Amniotic stem cell (primary cell): ENCODE data around the gene FXYD5.

Source experiments
- DNase-seq: peaks from one replicate; lab custom pipeline; 2025; lab: John Stamatoyannopoulos, UW

The FXYD5 gene

DNA sequence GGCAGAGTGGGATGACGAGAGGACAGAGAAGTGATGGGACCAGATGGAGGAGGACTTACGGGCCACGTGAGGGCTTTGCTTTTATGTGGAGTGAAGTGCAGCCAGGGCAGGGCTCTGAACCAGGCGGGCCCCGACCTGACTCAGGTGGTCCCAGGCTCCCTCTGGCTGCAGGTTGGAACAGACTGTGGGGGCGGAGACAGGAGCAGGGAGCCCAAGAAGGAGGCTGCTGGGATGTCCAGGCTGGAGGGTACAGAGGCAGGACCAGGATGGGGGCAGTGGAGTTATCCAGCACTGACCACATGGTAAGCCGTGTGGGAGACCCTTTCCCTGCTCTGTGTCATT is 2.1 kb downstream of the FXYD5 start:
- no peak for DNase-seq

DNA sequence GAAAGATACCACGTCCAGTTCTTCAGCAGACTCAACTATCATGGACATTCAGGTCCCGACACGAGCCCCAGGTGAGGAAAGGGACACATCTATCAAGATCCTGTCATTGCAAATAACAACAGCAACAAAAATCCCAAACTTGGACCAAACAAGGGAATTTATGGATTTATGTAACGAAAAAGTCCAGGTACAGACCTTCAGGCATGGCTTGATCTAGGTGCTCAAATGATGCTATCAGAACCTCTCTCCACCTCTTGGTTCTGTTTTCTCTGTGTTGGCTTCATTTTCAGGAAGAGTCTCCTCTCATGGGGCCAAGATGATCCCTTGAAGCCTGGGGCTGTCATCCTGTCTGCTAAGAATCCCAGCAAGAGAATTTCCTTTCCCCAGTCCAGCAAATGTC is 2.9 kb downstream of the FXYD5 start:
- DNase-seq = no peak

DNA sequence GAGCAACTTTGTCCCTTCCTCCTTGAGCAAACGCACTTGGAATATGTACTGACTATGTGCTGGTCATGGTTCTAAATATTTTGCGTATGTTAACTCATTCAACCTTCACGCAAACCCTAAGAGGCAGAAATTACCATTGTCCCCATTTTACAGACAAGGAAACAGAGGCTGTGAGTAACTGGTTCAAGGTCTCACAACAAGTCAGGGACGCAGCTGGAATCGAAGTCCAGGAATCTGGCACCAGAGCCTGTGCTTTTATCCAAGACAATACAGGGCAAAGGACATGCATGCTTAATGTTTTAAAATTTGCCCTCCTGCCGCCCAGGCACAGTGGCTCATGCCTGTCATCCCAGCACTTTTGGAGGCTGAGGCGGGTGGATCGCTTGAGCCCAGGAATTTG is 5.1 kb downstream of the FXYD5 start:
- no peak for DNase-seq

DNA sequence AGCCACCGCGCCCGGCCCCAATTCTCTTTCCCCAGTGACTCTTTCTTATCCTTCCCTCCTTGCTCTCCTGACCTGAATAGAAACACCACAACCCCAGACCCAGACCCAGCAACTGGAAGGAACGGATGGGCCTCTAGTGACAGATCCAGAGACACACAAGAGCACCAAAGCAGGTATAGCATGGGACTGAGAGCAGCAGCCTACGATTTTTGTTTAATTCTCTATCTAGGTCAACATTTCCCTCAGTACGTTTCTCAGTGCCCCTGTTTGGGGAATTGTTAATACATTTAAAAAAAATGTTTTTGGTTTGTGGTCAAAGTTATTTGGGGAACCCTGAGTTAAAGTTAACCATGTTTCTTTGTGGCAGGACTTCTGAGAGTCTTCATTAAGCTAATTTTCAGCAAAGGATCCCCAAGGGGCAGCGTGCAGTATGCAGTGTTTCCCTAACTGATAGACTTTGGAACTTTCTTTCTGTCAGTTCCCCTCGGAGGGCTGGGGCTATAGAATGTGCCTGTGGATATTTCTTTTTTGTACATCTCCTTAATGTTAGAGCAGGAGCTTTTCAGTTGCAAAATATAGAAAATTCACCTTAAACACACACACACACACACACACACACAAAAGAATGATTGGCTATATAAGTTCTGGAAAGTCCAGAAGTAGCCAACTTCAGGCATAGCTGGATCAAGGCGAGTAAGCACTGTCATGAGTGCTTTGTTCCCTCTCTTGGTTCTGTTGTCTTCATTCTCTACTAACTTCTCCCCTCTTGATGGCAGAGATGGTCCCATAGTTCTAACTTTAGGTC is 6.3 kb downstream of the FXYD5 start:
- DNase-seq = no peak

DNA sequence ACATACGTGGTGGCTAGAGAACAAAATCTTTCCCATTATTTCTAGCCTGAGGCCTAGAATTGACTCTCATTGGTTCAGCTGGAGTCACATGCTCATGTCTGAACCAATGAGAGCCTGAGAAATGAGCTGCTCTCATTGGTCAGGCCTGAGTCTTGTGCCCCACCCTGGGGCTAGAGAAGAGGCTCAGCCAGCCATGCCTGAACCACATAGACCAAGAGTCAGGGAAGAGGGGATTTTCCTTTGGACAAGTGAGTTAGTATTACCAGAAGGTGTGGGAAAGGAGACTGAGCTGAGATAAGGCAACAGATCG is 6.9 kb downstream of the FXYD5 start:
- no peak for DNase-seq

DNA sequence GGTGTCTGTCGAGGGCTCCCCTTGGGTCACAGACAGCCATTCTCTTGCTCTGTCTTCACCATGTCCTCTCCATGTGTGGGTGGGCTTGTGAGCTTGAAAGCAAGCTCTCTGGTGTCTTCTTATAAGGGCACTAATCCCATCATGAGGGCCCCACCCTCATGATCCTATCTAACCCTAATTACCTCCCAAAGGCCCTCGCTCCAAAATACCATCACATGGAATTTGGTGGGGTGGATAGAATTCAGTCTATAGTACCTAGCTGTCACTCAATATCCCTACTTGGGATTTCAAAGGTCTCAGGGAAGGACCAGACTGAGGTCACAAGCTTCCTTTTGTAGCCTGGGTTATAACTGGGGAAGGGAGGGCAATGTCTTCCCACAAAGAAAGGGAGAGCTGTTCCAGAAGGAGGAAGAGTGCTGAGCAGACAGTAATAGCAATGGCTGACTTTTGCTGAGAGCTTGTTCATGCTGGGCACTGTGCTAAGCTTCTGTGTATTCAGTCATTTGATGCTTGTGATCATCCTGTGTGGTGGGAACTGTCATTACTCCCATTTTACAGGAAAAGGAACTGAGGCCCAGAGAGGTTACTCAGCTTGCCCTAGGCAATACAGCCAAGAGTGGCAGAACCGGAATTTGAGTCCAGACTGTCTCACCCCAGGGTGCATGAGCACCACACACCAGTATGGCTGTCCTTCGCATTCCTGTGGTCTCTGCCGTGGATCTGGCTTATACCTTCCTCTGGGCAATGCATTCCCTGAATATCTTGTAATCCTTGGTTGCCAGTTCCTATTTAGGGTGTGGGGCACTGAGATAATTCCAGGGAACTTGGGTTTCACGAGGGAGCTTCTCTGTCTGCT is 8.2 kb downstream of the FXYD5 start:
- DNase-seq = peak; percentile 37

DNA sequence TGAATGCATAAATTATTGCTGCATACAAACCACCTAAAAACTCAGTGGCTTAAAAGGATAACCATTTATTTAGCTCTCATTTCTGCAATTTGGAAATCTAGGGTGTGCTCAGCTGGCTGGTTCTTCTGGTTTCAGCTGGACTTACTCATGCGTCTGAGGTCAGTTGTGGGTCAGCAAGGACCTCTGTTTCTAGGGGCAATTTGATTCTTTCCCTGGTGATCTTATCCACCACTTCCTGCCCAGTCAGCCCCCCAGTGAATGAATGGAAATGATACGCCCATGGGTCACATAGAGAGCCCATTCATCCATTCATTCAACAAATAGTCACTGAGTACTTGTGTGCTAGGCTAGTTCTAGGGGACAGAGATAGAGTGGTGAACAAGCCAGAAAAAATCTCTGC is 9.9 kb downstream of the FXYD5 start:
- no peak for DNase-seq

DNA sequence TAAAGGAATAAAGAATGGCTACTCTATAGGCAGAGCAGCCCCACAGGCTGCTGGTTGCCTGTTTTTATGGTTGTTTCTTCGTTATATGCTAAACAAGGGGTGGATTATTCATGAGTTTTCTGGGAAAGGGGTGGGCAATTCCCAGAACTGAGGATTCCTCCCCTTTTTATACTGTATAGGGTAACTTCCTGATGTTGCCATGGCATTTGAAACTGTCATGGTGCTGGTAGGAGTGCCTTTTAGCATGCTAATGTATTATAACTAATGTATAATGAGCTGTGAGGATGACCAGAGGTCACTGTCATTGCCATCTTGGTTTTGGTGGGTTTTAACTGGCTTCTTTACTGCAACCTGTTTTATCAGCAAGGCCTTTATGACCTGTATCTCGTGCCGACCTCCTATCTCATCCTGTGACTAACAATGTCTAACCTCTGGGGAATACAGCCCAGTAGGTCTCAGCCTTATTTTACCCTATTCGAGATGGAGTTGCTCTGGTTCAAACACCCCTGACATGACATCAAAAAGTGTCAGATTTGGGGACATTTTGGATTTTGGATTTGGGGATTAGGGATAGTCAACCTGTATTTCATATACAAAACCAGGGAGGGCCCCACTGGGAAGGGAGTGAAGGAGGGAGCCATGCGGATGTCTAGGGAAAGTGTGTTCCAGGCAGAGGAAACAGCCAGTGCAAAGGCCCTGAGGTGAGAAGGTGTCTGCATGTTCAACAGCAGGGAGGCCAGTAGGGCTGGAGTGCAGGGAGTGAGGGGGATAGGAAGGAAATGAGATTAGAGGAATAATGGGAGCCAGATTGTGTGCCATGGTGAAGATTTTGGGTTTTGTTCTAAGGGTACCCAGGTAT is 10.9 kb downstream of the FXYD5 start:
- no peak for DNase-seq

DNA sequence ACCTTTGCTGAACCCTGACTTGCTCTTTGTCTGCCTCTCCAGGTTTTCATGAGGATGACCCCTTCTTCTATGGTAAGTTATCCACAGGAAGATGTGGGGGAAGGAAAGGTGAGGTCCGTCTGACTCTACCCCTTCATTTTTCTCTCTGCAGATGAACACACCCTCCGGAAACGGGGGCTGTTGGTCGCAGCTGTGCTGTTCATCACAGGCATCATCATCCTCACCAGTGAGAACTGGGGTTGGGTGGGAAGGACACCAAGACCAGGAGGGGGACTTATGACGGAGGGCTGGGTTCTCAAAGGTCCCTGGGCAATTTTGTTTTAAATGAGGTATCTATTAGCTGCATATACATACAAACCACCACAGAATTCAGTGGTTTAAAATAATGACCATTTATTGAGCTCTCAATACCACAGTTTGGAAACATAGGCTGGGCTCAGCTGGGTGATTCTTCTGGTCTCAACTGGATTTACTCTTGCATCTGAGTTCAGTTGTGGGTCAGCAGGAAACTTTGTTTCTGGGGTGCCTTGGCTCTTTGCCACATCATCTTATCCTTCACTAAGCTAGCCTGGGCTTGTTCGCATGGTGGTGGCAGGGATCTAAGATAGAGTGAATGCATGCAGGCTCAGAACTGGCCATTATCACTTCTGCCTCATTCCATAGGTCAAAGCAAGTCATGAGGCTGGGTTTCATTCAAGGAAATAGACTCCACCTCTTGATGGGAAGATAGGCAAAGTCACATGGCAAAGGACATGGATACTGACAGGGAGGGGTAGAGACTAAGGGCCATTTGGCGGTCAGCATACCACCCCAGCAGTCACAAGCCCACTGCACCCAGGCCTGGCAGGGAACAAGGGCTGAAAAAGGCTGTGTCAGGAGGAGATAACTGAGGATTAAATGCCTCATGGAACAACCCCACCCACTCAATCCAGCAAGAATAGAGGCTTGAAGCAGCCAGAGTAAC is 11.8 kb downstream of the FXYD5 start:
- no peak for DNase-seq

DNA sequence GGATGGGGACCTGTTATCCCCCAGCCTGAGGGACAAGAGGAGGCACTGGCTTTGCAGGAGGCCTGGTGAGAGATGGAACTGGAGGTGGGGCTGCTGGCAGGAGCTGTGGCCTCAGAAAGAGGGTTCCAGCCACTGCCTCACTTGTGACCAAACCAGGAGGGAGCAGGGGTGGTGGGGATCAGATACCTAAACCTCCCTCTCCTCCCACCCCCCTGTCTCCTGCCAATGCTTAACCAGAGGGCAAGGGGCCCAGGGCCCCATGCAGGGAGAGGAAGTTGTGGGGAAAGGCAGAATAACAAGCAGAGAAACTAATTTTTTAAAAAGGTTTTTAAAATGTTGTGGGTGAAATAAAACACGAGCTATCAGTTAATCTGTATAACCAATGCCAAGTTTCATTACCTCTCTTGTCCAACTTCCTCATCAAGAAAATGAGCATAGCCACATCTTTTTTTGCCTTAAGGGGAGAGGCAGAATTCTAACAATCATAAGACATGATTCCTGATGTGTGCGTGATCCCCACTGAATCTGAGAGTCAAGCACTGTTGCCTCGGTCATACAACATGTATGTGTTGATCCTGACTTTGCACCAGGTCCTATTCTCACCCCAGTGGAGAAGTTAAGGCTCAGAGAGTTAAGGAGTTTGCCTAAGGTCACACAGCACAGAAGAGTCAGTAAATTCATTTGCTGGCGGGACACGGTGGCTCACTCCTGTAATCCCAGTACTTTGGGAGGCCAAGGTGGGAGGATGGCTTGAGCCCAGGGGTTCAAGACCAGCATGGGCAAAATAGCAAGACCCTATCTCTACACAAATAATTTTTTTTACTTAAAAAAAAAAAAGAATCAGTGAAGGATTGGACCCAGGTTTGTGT is 12.9 kb downstream of the FXYD5 start:
- DNase-seq = no peak

DNA sequence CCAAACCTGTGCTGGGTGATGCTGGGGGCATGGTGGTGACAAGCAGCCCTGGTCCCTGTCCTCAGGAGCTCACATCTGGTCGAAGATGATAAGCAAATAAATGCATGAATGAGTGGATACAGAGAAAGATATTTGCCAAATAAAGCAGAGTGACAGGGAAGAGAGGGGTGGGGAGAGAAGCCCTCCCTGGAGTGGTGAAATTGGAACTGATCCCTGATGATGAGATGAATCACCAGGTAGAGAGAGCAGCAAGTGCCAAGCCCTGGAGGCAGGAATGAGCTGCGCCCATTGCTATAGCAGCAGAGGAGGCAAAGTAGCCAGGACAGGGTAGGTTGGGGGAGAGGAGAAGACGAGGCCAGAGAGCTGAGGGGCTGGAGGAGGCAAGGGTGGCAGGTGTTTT is 13.7 kb downstream of the FXYD5 start:
- DNase-seq = no peak

DNA sequence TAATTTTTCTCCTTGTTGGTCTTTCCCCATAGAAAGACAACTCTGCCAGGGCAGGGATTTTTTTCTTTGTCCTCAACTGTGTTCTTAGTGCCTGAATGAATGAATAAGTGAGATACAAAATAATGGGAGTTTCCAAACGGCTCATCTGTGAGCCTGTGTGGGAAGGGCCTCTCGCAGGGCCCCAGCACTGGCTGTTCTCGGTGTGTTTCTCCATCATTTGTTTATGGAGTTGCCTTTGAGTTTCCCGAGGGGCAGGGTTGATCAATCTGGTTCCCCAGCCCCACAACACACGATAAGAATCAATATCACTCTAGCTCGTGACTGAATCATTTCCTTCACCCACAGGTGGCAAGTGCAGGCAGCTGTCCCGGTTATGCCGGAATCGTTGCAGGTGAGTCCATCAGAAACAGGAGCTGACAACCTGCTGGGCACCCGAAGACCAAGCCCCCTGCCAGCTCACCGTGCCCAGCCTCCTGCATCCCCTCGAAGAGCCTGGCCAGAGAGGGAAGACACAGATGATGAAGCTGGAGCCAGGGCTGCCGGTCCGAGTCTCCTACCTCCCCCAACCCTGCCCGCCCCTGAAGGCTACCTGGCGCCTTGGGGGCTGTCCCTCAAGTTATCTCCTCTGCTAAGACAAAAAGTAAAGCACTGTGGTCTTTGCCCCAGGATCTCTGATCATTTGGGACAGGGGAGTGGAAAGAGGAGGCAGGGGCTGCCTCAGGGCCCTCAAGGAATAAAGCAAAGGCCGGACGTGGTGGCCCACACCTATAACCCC is 14.9 kb downstream of the FXYD5 start:
- no peak for DNase-seq

DNA sequence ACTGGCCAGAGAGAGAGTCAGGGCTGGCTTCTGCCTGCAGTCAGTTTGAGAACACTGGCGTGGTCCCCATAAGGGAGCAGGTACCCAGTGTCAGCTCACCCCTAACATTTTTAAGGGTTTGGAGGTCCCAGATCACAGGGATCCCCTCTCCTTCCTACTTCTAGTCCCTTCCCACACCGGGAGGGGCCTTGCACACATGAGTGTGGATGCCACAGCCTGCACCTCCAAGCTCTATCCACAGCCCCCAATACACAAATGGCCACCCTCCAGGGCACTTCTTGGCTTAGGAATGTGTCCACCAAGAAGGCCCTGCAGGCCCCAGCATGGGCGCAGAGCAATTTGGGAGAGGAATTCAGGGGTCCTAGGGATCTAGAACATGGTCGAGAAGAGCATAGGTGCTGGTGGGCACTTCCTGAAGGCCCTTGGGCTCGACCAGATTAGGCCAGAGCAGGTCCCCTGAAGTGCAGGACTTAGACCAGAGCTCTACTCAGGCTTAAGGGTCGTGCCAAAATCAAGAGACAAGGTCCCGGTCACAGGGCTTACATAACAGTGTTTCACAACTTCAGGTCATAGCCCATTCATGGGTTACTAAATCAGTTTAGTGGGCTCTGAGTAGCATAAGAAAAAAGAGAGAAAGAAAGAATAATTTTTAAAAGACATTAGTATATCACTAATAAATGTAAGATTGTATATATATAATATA is 16.0 kb downstream of the FXYD5 start:
- no peak for DNase-seq

DNA sequence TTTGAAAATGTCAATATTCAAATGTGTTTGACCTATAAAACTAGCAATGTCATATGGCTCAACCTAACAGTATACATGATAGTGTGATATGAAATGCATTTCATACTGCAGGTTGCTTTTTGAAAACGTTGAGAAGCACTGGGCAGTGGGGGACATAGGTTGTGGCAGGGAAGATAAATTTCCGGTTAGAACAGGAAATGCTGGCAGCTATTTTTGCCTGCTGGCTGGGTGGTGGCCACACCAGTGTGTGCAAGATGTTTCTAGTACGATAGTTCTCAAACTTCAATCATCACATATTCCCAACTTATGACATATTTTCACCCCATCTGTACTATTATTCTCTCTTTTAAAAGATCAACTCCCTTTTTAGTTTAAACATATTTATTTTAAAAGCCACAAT is 17.2 kb downstream of the FXYD5 start:
- no peak for DNase-seq

DNA sequence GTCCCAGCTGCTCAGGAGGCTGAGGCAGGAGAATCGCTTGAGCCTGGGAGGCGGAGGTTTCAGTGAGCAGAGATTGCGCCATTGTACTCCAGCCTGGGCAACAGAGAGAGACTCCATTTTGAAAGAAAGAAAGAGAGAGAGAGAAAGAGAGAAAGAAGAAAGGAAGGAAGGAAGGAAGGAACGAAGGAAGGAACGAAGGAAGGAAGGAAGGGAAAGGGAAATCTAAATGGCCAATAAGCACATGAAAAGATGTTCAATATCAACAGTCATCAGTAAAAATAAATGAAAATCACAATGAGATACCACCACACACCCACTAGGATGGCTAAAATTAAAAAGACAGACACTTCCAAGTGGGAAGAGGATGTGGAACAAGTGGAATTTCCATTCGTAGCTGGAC is 19.7 kb downstream of the FXYD5 start:
- no peak for DNase-seq

DNA sequence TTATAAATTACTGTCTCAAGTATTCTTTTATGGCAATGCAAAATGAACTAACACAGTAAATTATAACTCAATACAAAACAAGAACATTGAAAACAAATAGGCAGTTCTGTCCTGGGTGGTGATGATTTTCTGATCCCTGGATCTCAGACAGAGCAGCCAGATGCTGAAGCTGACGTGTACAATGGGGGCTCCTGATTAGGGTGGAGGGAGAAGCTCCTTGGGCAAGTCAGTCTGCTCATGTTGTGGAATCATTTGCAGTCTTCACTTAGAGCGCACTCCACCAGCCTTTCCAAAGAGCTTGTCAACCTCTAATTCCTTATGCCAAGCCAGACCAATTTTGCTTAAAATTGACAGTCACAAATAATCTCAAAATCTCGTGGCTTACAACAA is 21.6 kb downstream of the FXYD5 start:
- DNase-seq = no peak

DNA sequence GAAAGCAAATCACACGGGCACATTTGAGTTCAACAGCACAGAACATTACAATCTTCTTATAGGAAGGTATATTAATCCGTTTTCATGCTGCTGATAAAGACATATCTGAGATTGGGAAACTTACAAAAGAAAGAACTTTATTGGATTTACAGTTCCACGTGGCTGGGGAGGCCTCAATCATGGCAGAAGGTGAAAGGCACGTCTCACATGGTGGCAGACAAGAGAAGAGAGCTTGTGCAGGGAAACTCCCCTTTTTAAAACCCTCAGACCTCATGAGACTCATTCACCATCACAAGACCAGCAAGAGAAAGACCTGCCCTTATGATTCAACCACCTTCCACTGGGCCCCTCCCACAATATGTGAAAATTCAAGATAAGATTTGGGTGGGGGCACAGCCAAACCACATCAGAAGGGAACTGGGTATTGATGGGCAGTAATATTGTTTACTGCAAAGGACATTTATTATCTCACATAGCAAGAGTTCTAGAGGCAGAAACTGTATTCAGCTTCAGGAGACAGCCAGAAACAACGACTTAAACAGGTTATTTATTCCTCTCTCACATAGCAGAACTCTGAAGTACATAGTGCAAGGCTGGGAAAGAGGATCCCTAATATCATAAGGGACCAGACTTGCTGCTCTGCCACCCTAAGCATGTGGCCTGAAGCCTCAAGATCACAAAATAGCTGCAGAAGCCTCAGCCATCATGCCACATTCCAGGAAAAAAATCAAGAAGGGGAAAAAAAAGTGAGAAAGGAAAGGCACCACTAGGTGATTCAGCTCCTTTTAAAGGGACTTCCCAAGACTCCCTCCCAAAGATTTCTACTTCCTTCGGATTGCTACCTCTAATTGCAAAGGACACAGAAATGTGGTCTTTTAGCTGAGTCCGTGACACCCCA is 23.1 kb downstream of the FXYD5 start:
- no peak for DNase-seq

DNA sequence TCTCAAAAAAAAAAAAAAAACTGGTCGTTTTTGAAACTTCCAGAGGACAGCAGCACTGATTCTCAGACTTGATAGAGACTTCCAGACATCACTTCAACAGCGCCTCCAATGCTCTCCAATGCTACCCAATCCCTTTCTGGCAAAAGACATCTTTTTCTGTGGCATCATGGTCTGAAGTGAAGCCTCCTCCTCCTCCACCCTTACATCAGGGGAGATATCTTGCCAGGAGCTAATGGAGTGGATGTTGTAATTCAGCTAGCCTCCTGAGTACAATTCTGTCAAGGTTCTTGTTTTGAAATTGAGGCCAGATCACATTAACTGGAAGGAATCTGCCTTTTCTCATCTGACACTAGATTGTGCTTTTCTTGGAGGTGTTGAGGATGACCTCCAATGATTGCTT is 24.2 kb downstream of the FXYD5 start:
- no peak for DNase-seq
